ENCODE data around the gene C3orf18.

The C3orf18 gene

GRCh38 chr3:50525987-50526386, 41.6 kb downstream of the C3orf18 start:
- no peak overlapping the region for H3K4me3 ChIP-seq (ENCODE audit: insufficient read depth in 1 of 2, low read depth in 1 of 2, low read length in 2 of 2)
- no peak overlapping the region for H3K9ac ChIP-seq (ENCODE audit: low read length)

GRCh38 chr3:50525191-50525910, 42.2 kb downstream of the C3orf18 start:
- Histone ChIP-seq H4K91ac (ENCODE audit: low read length) (no peak overlapping the region), H2AK5ac (ENCODE audit: low read length, severe bottlenecking) (no peak overlapping the region), H3K23ac (ENCODE audit: low read length in 2 of 2) (no peak overlapping the region), H3K79me1 (replicated peaks; ENCODE audit: low read length, poor library complexity, severe bottlenecking) (no peaks in the 10 kb centered on the region), H3K4me2 (ENCODE audit: low read length, poor library complexity, severe bottlenecking) (no peak overlapping the region), H2BK15ac (ENCODE audit: low read depth, poor library complexity, severe bottlenecking) (no peak overlapping the region), H4K8ac (ENCODE audit: low read length) (no peak overlapping the region), H3K27me3 (ENCODE audit: control insufficient read depth in 1 of 2, insufficient read depth in 1 of 2, low read length in 2 of 2) (peaks cover 58 to 78% of the 10 kb centered on the region in 2 experiments), H3K18ac (ENCODE audit: low read depth in 1 of 2, low read length in 2 of 2) (no peak overlapping the region), H3K4me1 (ENCODE audit: control insufficient read depth, insufficient read depth, low read depth, low read length) (peaks cover 14% of the 10 kb centered on the region), H2AFZ (ENCODE audit: low read depth, low read length) (no peak overlapping the region), H3K27ac (ENCODE audit: low read length, poor library complexity, severe bottlenecking) (no peak overlapping the region), H3K36me3 (ENCODE audit: control insufficient read depth in 1 of 2, insufficient read depth in 2 of 2, low read depth in 1 of 2, low read length in 2 of 2) (no peaks in the 10 kb centered on the region), H2BK5ac (ENCODE audit: low read depth, low read length, poor library complexity, severe bottlenecking) (no peak overlapping the region), H3K4me3 (ENCODE audit: insufficient read depth in 1 of 2, low read depth in 1 of 2, low read length in 2 of 2) (no peak overlapping the region), H3K9ac (ENCODE audit: low read length) (no peak overlapping the region), H3K14ac (ENCODE audit: low read length in 2 of 2) (no peak overlapping the region), H3K9me3 (ENCODE audit: control insufficient read depth, low read length) (no peaks in the 10 kb centered on the region), H3K4ac (ENCODE audit: low read depth in 1 of 2, low read length in 2 of 2) (no peak overlapping the region), H2BK12ac (ENCODE audit: low read length in 2 of 2) (no peak overlapping the region), H2BK120ac (ENCODE audit: low read depth, low read length) (no peak overlapping the region)
- WGBS = 84% methylated on average over 9 of the region's 9 CpGs
- DNase-seq = no peak

More at GRCh38 chr3:50525987-50526386, 41.6 kb downstream of the C3orf18 start:
- peak; percentile 45 for DNase-seq
- Histone ChIP-seq H3K4me2 (ENCODE audit: low read length, poor library complexity, severe bottlenecking) (peak overlapping the region; percentile 6), H2AK5ac (ENCODE audit: low read length, severe bottlenecking) (no peak overlapping the region), H3K4ac (ENCODE audit: low read depth in 1 of 2, low read length in 2 of 2) (no peak overlapping the region), H3K27me3 (ENCODE audit: control insufficient read depth in 1 of 2, insufficient read depth in 1 of 2, low read length in 2 of 2) (peaks cover 59 to 79% of the 10 kb centered on the region in 2 experiments), H3K79me1 (replicated peaks; ENCODE audit: low read length, poor library complexity, severe bottlenecking) (no peaks in the 10 kb centered on the region), H3K9me3 (ENCODE audit: control insufficient read depth, low read length) (no peaks in the 10 kb centered on the region), H2BK5ac (ENCODE audit: low read depth, low read length, poor library complexity, severe bottlenecking) (no peak overlapping the region), H2BK12ac (ENCODE audit: low read length in 2 of 2) (no peak overlapping the region), H4K8ac (ENCODE audit: low read length) (no peak overlapping the region), H3K36me3 (ENCODE audit: control insufficient read depth in 1 of 2, insufficient read depth in 2 of 2, low read depth in 1 of 2, low read length in 2 of 2) (no peaks in the 10 kb centered on the region), H3K4me1 (ENCODE audit: control insufficient read depth, insufficient read depth, low read depth, low read length) (peaks cover 16% of the 10 kb centered on the region), H3K27ac (ENCODE audit: low read length, poor library complexity, severe bottlenecking) (no peak overlapping the region), H3K23ac (ENCODE audit: low read length in 2 of 2) (no peak overlapping the region), H4K91ac (ENCODE audit: low read length) (no peak overlapping the region), H3K18ac (ENCODE audit: low read depth in 1 of 2, low read length in 2 of 2) (no peak overlapping the region), H2AFZ (ENCODE audit: low read depth, low read length) (no peak overlapping the region), H2BK120ac (ENCODE audit: low read depth, low read length) (no peak overlapping the region), H3K14ac (ENCODE audit: low read length in 2 of 2) (no peak overlapping the region), H2BK15ac (ENCODE audit: low read depth, poor library complexity, severe bottlenecking) (no peak overlapping the region)
- WGBS = 24% methylated on average over 6 of the region's 6 CpGs

- H3K4me2 ChIP-seq (ENCODE audit: low read length, poor library complexity, severe bottlenecking) = no peak overlapping the region
- H3K14ac ChIP-seq (ENCODE audit: low read length in 2 of 2) = no peak overlapping the region
- no peak overlapping the region for H2BK120ac ChIP-seq (ENCODE audit: low read depth, low read length)
- no peak overlapping the region for H3K27ac ChIP-seq (ENCODE audit: low read length, poor library complexity, severe bottlenecking)
- H4K91ac ChIP-seq (ENCODE audit: low read length) = no peak overlapping the region
- peaks cover 9% of the 10 kb centered on the region for H3K4me1 ChIP-seq (ENCODE audit: control insufficient read depth, insufficient read depth, low read depth, low read length)
- H3K9me3 ChIP-seq (ENCODE audit: control insufficient read depth, low read length) = no peaks in the 10 kb centered on the region
- 81% methylated on average over 4 of the region's 5 CpGs for WGBS
- no peak overlapping the region for H2BK5ac ChIP-seq (ENCODE audit: low read depth, low read length, poor library complexity, severe bottlenecking)
- H3K9ac ChIP-seq (ENCODE audit: low read length) = no peak overlapping the region
- no peak overlapping the region for H3K23ac ChIP-seq (ENCODE audit: low read length in 2 of 2)
- no peak overlapping the region for H2AFZ ChIP-seq (ENCODE audit: low read depth, low read length)
- H2AK5ac ChIP-seq (ENCODE audit: low read length, severe bottlenecking) = no peak overlapping the region
- H2BK12ac ChIP-seq (ENCODE audit: low read length in 2 of 2) = no peak overlapping the region
- H3K4ac ChIP-seq (ENCODE audit: low read depth in 1 of 2, low read length in 2 of 2) = no peak overlapping the region
- no peak overlapping the region for H4K8ac ChIP-seq (ENCODE audit: low read length)
- H3K18ac ChIP-seq (ENCODE audit: low read depth in 1 of 2, low read length in 2 of 2) = no peak overlapping the region
- peaks cover 53 to 75% of the 10 kb centered on the region in 2 experiments for H3K27me3 ChIP-seq (ENCODE audit: control insufficient read depth in 1 of 2, insufficient read depth in 1 of 2, low read length in 2 of 2)
- H3K36me3 ChIP-seq (ENCODE audit: control insufficient read depth in 1 of 2, insufficient read depth in 2 of 2, low read depth in 1 of 2, low read length in 2 of 2) = no peaks in the 10 kb centered on the region
- no peak overlapping the region for H2BK15ac ChIP-seq (ENCODE audit: low read depth, poor library complexity, severe bottlenecking)
- no peak overlapping the region for H3K4me3 ChIP-seq (ENCODE audit: insufficient read depth in 1 of 2, low read depth in 1 of 2, low read length in 2 of 2)
- H3K79me1 ChIP-seq (replicated peaks; ENCODE audit: low read length, poor library complexity, severe bottlenecking) = no peaks in the 10 kb centered on the region
- no peak for DNase-seq
These were observed 42.8 kb downstream of the C3orf18 start for GRCh38 chr3:50524746-50525145.

- WGBS = 60% methylated on average over 9 of the region's 9 CpGs
- DNase-seq = no peak
- no peak overlapping the region for H3K9ac ChIP-seq (ENCODE audit: low read length)
These were observed 44.2 kb downstream of the C3orf18 start for GRCh38 chr3:50523279-50523811.

More at GRCh38 chr3:50523279-50523811, 44.2 kb downstream of the C3orf18 start:
- Histone ChIP-seq H2BK5ac (ENCODE audit: low read depth, low read length, poor library complexity, severe bottlenecking) (no peak overlapping the region), H3K18ac (ENCODE audit: low read depth in 1 of 2, low read length in 2 of 2) (no peak overlapping the region), H2BK12ac (ENCODE audit: low read length in 2 of 2) (no peak overlapping the region), H2BK120ac (ENCODE audit: low read depth, low read length) (no peak overlapping the region), H3K9me3 (ENCODE audit: control insufficient read depth, low read length) (no peaks in the 10 kb centered on the region), H3K23ac (ENCODE audit: low read length in 2 of 2) (no peak overlapping the region), H3K36me3 (ENCODE audit: control insufficient read depth in 1 of 2, insufficient read depth in 2 of 2, low read depth in 1 of 2, low read length in 2 of 2) (no peaks in the 10 kb centered on the region), H4K8ac (ENCODE audit: low read length) (no peak overlapping the region), H2BK15ac (ENCODE audit: low read depth, poor library complexity, severe bottlenecking) (no peak overlapping the region), H3K27ac (ENCODE audit: low read length, poor library complexity, severe bottlenecking) (no peak overlapping the region), H2AFZ (ENCODE audit: low read depth, low read length) (no peak overlapping the region), H3K4ac (ENCODE audit: low read depth in 1 of 2, low read length in 2 of 2) (no peak overlapping the region), H2AK5ac (ENCODE audit: low read length, severe bottlenecking) (no peak overlapping the region), H3K4me1 (ENCODE audit: control insufficient read depth, insufficient read depth, low read depth, low read length) (peaks cover 9% of the 10 kb centered on the region), H4K91ac (ENCODE audit: low read length) (no peak overlapping the region), H3K4me2 (ENCODE audit: low read length, poor library complexity, severe bottlenecking) (no peak overlapping the region), H3K4me3 (ENCODE audit: insufficient read depth in 1 of 2, low read depth in 1 of 2, low read length in 2 of 2) (no peak overlapping the region), H3K14ac (ENCODE audit: low read length in 2 of 2) (no peak overlapping the region), H3K27me3 (ENCODE audit: control insufficient read depth in 1 of 2, insufficient read depth in 1 of 2, low read length in 2 of 2) (peaks cover 53 to 75% of the 10 kb centered on the region in 2 experiments), H3K79me1 (replicated peaks; ENCODE audit: low read length, poor library complexity, severe bottlenecking) (no peaks in the 10 kb centered on the region)
